Measurements from ENCODE around the gene DGCR2.

The DGCR2 gene

GRCh38 chr22:19062139-19062942, 59.9 kb downstream of the DGCR2 start:
- no peak overlapping the region for H3K4me2 ChIP-seq (ENCODE audit: low read depth, low read length, poor library complexity, severe bottlenecking)
- H3K9me2 ChIP-seq (replicated peaks; ENCODE audit: insufficient read depth, low read length) = no peaks in the 10 kb centered on the region
- H3K9ac ChIP-seq (ENCODE audit: low read length) = no peak overlapping the region
- no peaks in the 10 kb centered on the region for H4K20me1 ChIP-seq (ENCODE audit: low read depth, low read length)
- H3K27ac ChIP-seq (ENCODE audit: low read depth, low read length) = no peak overlapping the region
- no peaks in the 10 kb centered on the region for H3K9me3 ChIP-seq (ENCODE audit: insufficient read depth, low read length)
- no peak overlapping the region for H3K4me3 ChIP-seq (ENCODE audit: insufficient read depth, low read length, poor library complexity, severe bottlenecking)
- H3K27me3 ChIP-seq (ENCODE audit: low read length) = no peaks in the 10 kb centered on the region
- no peaks in the 10 kb centered on the region for H3K36me3 ChIP-seq (ENCODE audit: low read length)
- no peak overlapping the region for H2AFZ ChIP-seq (ENCODE audit: low read depth, low read length, severe bottlenecking)
- no peaks in the 10 kb centered on the region for H3F3A ChIP-seq (ENCODE audit: insufficient read depth)
- TF ChIP-seq CTCF (IDR thresholded peaks at IDR 0.05; ENCODE audit: insufficient read depth, low read length, poor library complexity, severe bottlenecking) = no peak
- TF ChIP-seq EZH2phosphoT487 (conservative IDR thresholded peaks at IDR 0.05; ENCODE audit: low read length) = no peak
- H3K79me2 ChIP-seq (ENCODE audit: insufficient read depth, low read length) = no peaks in the 10 kb centered on the region

GRCh38 chr22:19061471-19062138, 60.6 kb downstream of the DGCR2 start:
- H3K36me3 ChIP-seq (ENCODE audit: low read length) = no peaks in the 10 kb centered on the region
- no peaks in the 10 kb centered on the region for H3K9me3 ChIP-seq (ENCODE audit: insufficient read depth, low read length)
- no peaks in the 10 kb centered on the region for H3K9me2 ChIP-seq (replicated peaks; ENCODE audit: insufficient read depth, low read length)
- no peak overlapping the region for H3K27ac ChIP-seq (ENCODE audit: low read depth, low read length)
- H4K20me1 ChIP-seq (ENCODE audit: low read depth, low read length) = no peaks in the 10 kb centered on the region
- no peaks in the 10 kb centered on the region for H3K27me3 ChIP-seq (ENCODE audit: low read length)
- TF ChIP-seq EZH2phosphoT487 (conservative IDR thresholded peaks at IDR 0.05; ENCODE audit: low read length) = no peak
- TF ChIP-seq CTCF (IDR thresholded peaks at IDR 0.05; ENCODE audit: insufficient read depth, low read length, poor library complexity, severe bottlenecking) = no peak
- H3K79me2 ChIP-seq (ENCODE audit: insufficient read depth, low read length) = no peaks in the 10 kb centered on the region
- no peak overlapping the region for H2AFZ ChIP-seq (ENCODE audit: low read depth, low read length, severe bottlenecking)
- no peak overlapping the region for H3K9ac ChIP-seq (ENCODE audit: low read length)
- no peak overlapping the region for H3K4me2 ChIP-seq (ENCODE audit: low read depth, low read length, poor library complexity, severe bottlenecking)
- no peaks in the 10 kb centered on the region for H3F3A ChIP-seq (ENCODE audit: insufficient read depth)
- H3K4me3 ChIP-seq (ENCODE audit: insufficient read depth, low read length, poor library complexity, severe bottlenecking) = no peak overlapping the region

- Histone ChIP-seq H3K79me2 (ENCODE audit: insufficient read depth, low read length) (no peaks in the 10 kb centered on the region), H3K36me3 (ENCODE audit: low read length) (no peaks in the 10 kb centered on the region), H3K9me3 (ENCODE audit: insufficient read depth, low read length) (no peaks in the 10 kb centered on the region), H3K4me2 (ENCODE audit: low read depth, low read length, poor library complexity, severe bottlenecking) (no peak overlapping the region), H3K4me3 (ENCODE audit: insufficient read depth, low read length, poor library complexity, severe bottlenecking) (no peak overlapping the region), H3K27me3 (ENCODE audit: low read length) (no peaks in the 10 kb centered on the region), H3K9ac (ENCODE audit: low read length) (no peak overlapping the region), H4K20me1 (ENCODE audit: low read depth, low read length) (no peaks in the 10 kb centered on the region), H3K27ac (ENCODE audit: low read depth, low read length) (no peak overlapping the region), H3F3A (ENCODE audit: insufficient read depth) (no peaks in the 10 kb centered on the region), H3K9me2 (replicated peaks; ENCODE audit: insufficient read depth, low read length) (no peaks in the 10 kb centered on the region), H2AFZ (ENCODE audit: low read depth, low read length, severe bottlenecking) (no peak overlapping the region)
- TF ChIP-seq EZH2phosphoT487 (conservative IDR thresholded peaks at IDR 0.05; ENCODE audit: low read length) (no peak), CTCF (IDR thresholded peaks at IDR 0.05; ENCODE audit: insufficient read depth, low read length, poor library complexity, severe bottlenecking) (no peak)
Measured at GRCh38 chr22:19060356-19061009, 61.7 kb downstream of the DGCR2 start.
